HCT116 (cell line): ENCODE data around the gene MARS1. TPM values are rescaled to one million over a fixed set of nuclear protein-coding genes. Genes with fewer than 3 reads are reported as not detected.
A peak's percentile ranks its signal among the peaks of the same experiment; 100 is the strongest.

Source experiments
- ATAC-seq: fragments of 200-7000 bp; cut with Tn5 transposase; 2 replicates; pipeline ENCODE4 v1.9.1; 2020; ENCODE audit warnings: mild to moderate bottlenecking, moderate library complexity
- BruUV-seq: library from RNA; stranded (reverse); fragments of 400-500 nt; replicated peaks from 2 replicates; lab custom pipeline; 2021; lab: Mats Ljungman, UMichigan
- CTCF ChIA-PET: fragments of 300-600 bp; sonication (Branson Sonifier 250); formaldehyde crosslinking; loops from one replicate; lab custom pipeline; 2021; ENCODE audit warnings: antibody characterized with exemption; lab: Charles Lee
- POLR2A ChIA-PET: fragments of 300-600, 350-600 bp; sonication (Branson Sonifier 250); formaldehyde crosslinking; loops from one replicate; lab custom pipeline; 2021; ENCODE audit warnings: antibody characterized with exemption; lab: Charles Lee
- RAD21 ChIA-PET, 2 experiments: fragments of 300-600 bp; sonication (Branson Sonifier 250); formaldehyde crosslinking; loops; one replicate each; lab custom pipeline; 2023; ENCODE audit warnings: low total read pairs in 2 of 2; ENCODE audit not compliant: uncharacterized antibody in 2 of 2, unreplicated experiment in 2 of 2, low non-redundant PET in 1 of 2; lab: Charles Lee
- DNase-seq: peaks from one replicate; pipeline ENCODE4 v3.0.0-alpha.2; 2010; ENCODE audit warnings: low read depth, low spot score
- H2AFZ ChIP-seq: fragments of 200-600 bp; shearing (Covaris generic), sonication (generic); 2 replicates; pipeline ENCODE4 v1.6.1; 2017; ENCODE audit warnings: low read depth, mixed run types, mixed read lengths, antibody characterized with exemption, low read length; ENCODE audit not compliant: poor library complexity, severe bottlenecking
- H3K27ac ChIP-seq: 2 replicates; pipeline ENCODE4 v1.5.1; 2012; ENCODE audit warnings: low read depth, low read length
- H3K27me3 ChIP-seq: fragments of 200-600 bp; sonication (generic); 2 replicates; pipeline ENCODE4 v1.6.1; 2016; ENCODE audit warnings: mixed run types, low read length, mixed read lengths; ENCODE audit not compliant: insufficient read depth
- H3K36me3 ChIP-seq, 2 experiments: fragments of 200-500 bp in 1 of 2; fragments of 200-600 bp in 1 of 2; sonication (Bioruptor generic) in 1 of 2; sonication (generic) in 1 of 2; 2 replicates each; pipeline versions ENCODE4 v1.5.1 to v1.6.1; 2014 to 2016; ENCODE audit warnings: low read length in 2 of 2, inconsistent platforms in 1 of 2, mixed read lengths in 1 of 2, mixed run types in 1 of 2; ENCODE audit not compliant: insufficient read depth in 2 of 2, control insufficient read depth in 1 of 2
- H3K4me1 ChIP-seq, 2 experiments: fragments of 200-600 bp in 1 of 2; sonication (generic) in 1 of 2; 2 replicates each; pipeline versions ENCODE4 v1.5.1 to v1.6.1; 2012 to 2017; ENCODE audit warnings: low read length in 2 of 2, inconsistent platforms in 1 of 2, mild to moderate bottlenecking in 1 of 2, mixed read lengths in 1 of 2, mixed run types in 1 of 2, moderate library complexity in 1 of 2; ENCODE audit not compliant: insufficient read depth in 2 of 2, control insufficient read depth in 1 of 2
- H3K4me2 ChIP-seq: fragments of 200-600 bp; sonication (generic); 2 replicates; pipeline ENCODE4 v1.6.1; 2017; ENCODE audit warnings: mixed run types, low read length, mixed read lengths
- H3K4me3 ChIP-seq, 2 experiments: fragments of 200-600 bp in 1 of 2; sonication (generic) in 1 of 2; replicated peaks in 1 of 2; 2 replicates each; pipeline ENCODE4 v1.5.1; 2011 to 2016; ENCODE audit warnings: low read length in 2 of 2, control low read depth in 1 of 2, low read depth in 1 of 2, mild to moderate bottlenecking in 1 of 2, mixed read lengths in 1 of 2, mixed run types in 1 of 2
- H3K79me2 ChIP-seq: fragments of 200-600 bp; sonication (generic); 2 replicates; pipeline ENCODE4 v1.6.1; 2017; ENCODE audit warnings: mild to moderate bottlenecking, mixed run types, low read length, moderate library complexity, mixed read lengths; ENCODE audit not compliant: insufficient read depth
- H3K9ac ChIP-seq: fragments of 200-600 bp; sonication (generic); 2 replicates; pipeline ENCODE4 v1.6.1; 2016; ENCODE audit warnings: low read length, mixed read lengths
- H3K9me2 ChIP-seq: fragments of 200-600 bp; sonication (generic), shearing (Covaris generic); 2 replicates; pipeline ENCODE4 v1.6.1; 2017; ENCODE audit warnings: mixed run types, mild to moderate bottlenecking, moderate library complexity; ENCODE audit not compliant: insufficient read depth
- H3K9me3 ChIP-seq, 2 experiments: fragments of 200-500 bp in 1 of 2; fragments of 200-600 bp in 1 of 2; sonication (Bioruptor generic) in 1 of 2; sonication (generic) in 1 of 2; 2 replicates each; pipeline ENCODE4 v1.6.1; 2014 to 2017; ENCODE audit warnings: low read length in 2 of 2, mixed read lengths in 2 of 2, inconsistent platforms in 1 of 2, low read depth in 1 of 2, mild to moderate bottlenecking in 1 of 2, mixed run types in 1 of 2, moderate library complexity in 1 of 2; ENCODE audit not compliant: control insufficient read depth in 1 of 2, insufficient read depth in 1 of 2
- H4K20me1 ChIP-seq: fragments of 200-600 bp; sonication (generic), shearing (Covaris generic); 2 replicates; pipeline ENCODE4 v1.6.1; 2017; ENCODE audit warnings: mixed run types, mild to moderate bottlenecking, moderate library complexity; ENCODE audit not compliant: insufficient read depth
- CEBPB ChIP-seq: IDR thresholded peaks from 2 replicates; pipeline ENCODE4 v1.6.1; 2012; ENCODE audit warnings: low read depth
- CTCF ChIP-seq, 3 experiments: fragments of 200-600 bp in 1 of 3; sonication (generic) in 1 of 3; IDR thresholded peaks in 2 of 3; conservative IDR thresholded peaks in 1 of 3; 2 replicates each; pipeline ENCODE4 v1.5.1; 2012 to 2017; ENCODE audit warnings: low read depth in 2 of 3, low read length in 2 of 3, antibody characterized with exemption in 1 of 3, borderline replicate concordance in 1 of 3, control low read depth in 1 of 3, mild to moderate bottlenecking in 1 of 3, mixed read lengths in 1 of 3, mixed run types in 1 of 3, moderate library complexity in 1 of 3; ENCODE audit not compliant: insufficient read depth in 1 of 3
- ELF1 ChIP-seq: IDR thresholded peaks from 2 replicates; pipeline ENCODE4 v1.6.1; 2012; ENCODE audit warnings: low read depth, borderline replicate concordance
- EZH2 ChIP-seq: fragments of 200-600 bp; sonication (generic); IDR thresholded peaks from 2 replicates; pipeline ENCODE4 v1.6.1; 2017; ENCODE audit warnings: antibody characterized with exemption, mixed run types
- JUND ChIP-seq: IDR thresholded peaks from 2 replicates; pipeline ENCODE4 v1.6.1; 2012
- POLR2A ChIP-seq: IDR thresholded peaks from 2 replicates; pipeline ENCODE4 v1.7.0; 2011; ENCODE audit warnings: borderline replicate concordance; ENCODE audit not compliant: insufficient read depth, insufficient read length; ENCODE audit errors: extremely low read depth
- POLR2AphosphoS5 ChIP-seq: IDR thresholded peaks from 2 replicates; pipeline ENCODE4 v1.6.1; 2011; ENCODE audit warnings: mild to moderate bottlenecking, low read depth, low read length, moderate library complexity
- RAD21 ChIP-seq: IDR thresholded peaks from 2 replicates; pipeline ENCODE4 v1.6.1; 2012; ENCODE audit warnings: low read depth, mild to moderate bottlenecking
- SIN3A ChIP-seq: IDR thresholded peaks from 2 replicates; pipeline ENCODE4 v1.6.1; 2012; ENCODE audit warnings: low read depth
- ZBTB33 ChIP-seq: IDR thresholded peaks from 2 replicates; pipeline ENCODE4 v1.6.1; 2011; ENCODE audit warnings: mild to moderate bottlenecking, low read length, moderate library complexity; ENCODE audit not compliant: insufficient replicate concordance; ENCODE audit errors: extremely low read depth
- ZFX ChIP-seq: fragments of 450-650 bp; IDR thresholded peaks from 2 replicates; pipeline ENCODE4 v1.6.1; 2017
- ZNF274 ChIP-seq: fragments of 200-500 bp; sonication (Bioruptor generic); IDR thresholded peaks from 2 replicates; pipeline ENCODE4 v1.6.1; 2014; ENCODE audit warnings: mild to moderate bottlenecking, low read depth, low read length, inconsistent platforms
- intact Hi-C: fragments of 100-400 bp; cut with micrococcal nuclease; formaldehyde crosslinking; loops from 2 replicates; pipeline ENCODE4 v1.10.0; 2022
- total RNA-seq: library from RNA; stranded (reverse); gene quantifications from one replicate; pipeline ENCODE4 v1.2.1, GENCODE V29; 2021; ENCODE audit not compliant: unreplicated experiment

The MARS1 gene
- total RNA-seq, 1 experiment from 2014 or later = 344 TPM

- no peak overlapping the region for H3K4me3 ChIP-seq
- RAD21 ChIA-PET = no interaction called here
- BruUV-seq = no TSS peak
- peaks cover 4 to 14% of the 10 kb centered on the region in 2 experiments; a peak in 3 of 4 replicates for H3K4me1 ChIP-seq
- no peaks in the 10 kb centered on the region for H4K20me1 ChIP-seq
- CTCF ChIA-PET = no interaction called here
- H3K9me3 ChIP-seq = no peaks in the 10 kb centered on the region
- TF ChIP-seq EZH2 (no peak), POLR2AphosphoS5 (no peak), JUND (no peak), ZNF274 (no peak), ELF1 (no peak), ZFX (no peak), SIN3A (no peak), RAD21 (no peak), POLR2A (no peak), CEBPB (no peak)
- ATAC-seq = no peak
- POLR2A ChIA-PET = no interaction called here
- intact Hi-C loops = no loop called here
- H3K9ac ChIP-seq = no peak overlapping the region
- H3K27me3 ChIP-seq = no peaks in the 10 kb centered on the region
- no peak for DNase-seq
- H2AFZ ChIP-seq = no peak overlapping the region
- H3K79me2 ChIP-seq = peaks cover 41% of the 10 kb centered on the region
- H3K9me2 ChIP-seq = no peaks in the 10 kb centered on the region
- H3K27ac ChIP-seq = no peak overlapping the region
- H3K4me2 ChIP-seq = no peak overlapping the region
- peaks cover 21 to 35% of the 10 kb centered on the region in 2 experiments for H3K36me3 ChIP-seq
These were observed 2.3 kb downstream of the MARS1 start for GRCh38 chr12:57490126-57490525.

- POLR2A ChIA-PET = interaction anchor here (0.8 kb wide), 1 partner anchor 29 kb away, joined by 6 read pairs; no protein-coding TSS in a partner anchor
- TSS peak; percentile 8 for BruUV-seq
These were observed 3.8 kb downstream of the MARS1 start for GRCh38 chr12:57491393-57492280.

More at GRCh38 chr12:57491393-57492280, 3.8 kb downstream of the MARS1 start:
- TF ChIP-seq ZBTB33 = no peak
- TF ChIP-seq CTCF (IDR thresholded peaks at IDR 0.05 in 2 of 3, conservative IDR thresholded peaks at IDR 0.05 in 1 of 3; ENCODE audit: borderline replicate concordance in 1 of 3, insufficient read depth in 1 of 3, low read depth in 2 of 3, low read length in 2 of 3) = peak in 2 of 3 experiments; percentile 27 to 34; a peak in 2 of 6 replicates
- TF ChIP-seq, all 23 proteins: peak for 1
- Histone ChIP-seq H3K4me1 (peaks cover 4 to 14% of the 10 kb centered on the region in 2 experiments; a peak in 3 of 4 replicates), H3K9me2 (no peaks in the 10 kb centered on the region), H3K36me3 (peaks cover 21 to 37% of the 10 kb centered on the region in 2 experiments), H3K79me2 (peaks cover 41% of the 10 kb centered on the region), H3K27me3 (no peaks in the 10 kb centered on the region), H3K27ac (no peak overlapping the region), H4K20me1 (no peaks in the 10 kb centered on the region), H3K9ac (no peak overlapping the region), H2AFZ (no peak overlapping the region), H3K4me3 (no peak overlapping the region), H3K4me2 (no peak overlapping the region), H3K9me3 (no peaks in the 10 kb centered on the region)
- no peak for DNase-seq
- CTCF ChIA-PET = no interaction called here
- intact Hi-C loops = no loop called here
- peak; percentile 37 for ATAC-seq
- RAD21 ChIA-PET = no interaction called here
